ENCODE measurements around the gene EFCAB13. TPM values are rescaled to one million over a fixed set of nuclear protein-coding genes. Genes with fewer than 3 reads are reported as not detected.

EFCAB13 gene
- total RNA-seq, 1 donor from 2014 or later: 3.3 TPM

GRCh38 chr17:47299239-47299910, 24.4 kb upstream of the EFCAB13 start:
- peaks cover 10% of the 10 kb centered on the region for H3K36me3 Mint-ChIP-seq (ENCODE audit: unreplicated experiment)

GRCh38 chr17:47300718-47301117, 23.0 kb upstream of the EFCAB13 start:
- Mint-ChIP-seq H3K9me3 (ENCODE audit: unreplicated experiment) (no peaks in the 10 kb centered on the region), H3K27me3 (ENCODE audit: unreplicated experiment) (peaks cover 5% of the 10 kb centered on the region), H3K4me3 (ENCODE audit: unreplicated experiment) (no peak overlapping the region), H3K4me1 (ENCODE audit: low read depth, unreplicated experiment) (no peaks in the 10 kb centered on the region), H3K27ac (ENCODE audit: unreplicated experiment) (no peak overlapping the region), H3K36me3 (ENCODE audit: unreplicated experiment) (peaks cover 10% of the 10 kb centered on the region)
- TF ChIP-seq CTCF (IDR thresholded peaks at IDR 0.05; ENCODE audit: partially characterized antibody, unreplicated experiment): no peak
- no peak for DNase-seq

More at GRCh38 chr17:47299239-47299910, 24.4 kb upstream of the EFCAB13 start:
- no peak for DNase-seq
- Mint-ChIP-seq H3K27me3 (ENCODE audit: unreplicated experiment) (peaks cover 5% of the 10 kb centered on the region), H3K4me1 (ENCODE audit: low read depth, unreplicated experiment) (no peaks in the 10 kb centered on the region), H3K9me3 (ENCODE audit: unreplicated experiment) (no peaks in the 10 kb centered on the region), H3K4me3 (ENCODE audit: unreplicated experiment) (no peak overlapping the region), H3K27ac (ENCODE audit: unreplicated experiment) (no peak overlapping the region)
- no peak for TF ChIP-seq CTCF (IDR thresholded peaks at IDR 0.05; ENCODE audit: partially characterized antibody, unreplicated experiment)

GRCh38 chr17:47301161-47301560, 22.6 kb upstream of the EFCAB13 start:
- no peaks in the 10 kb centered on the region for H3K4me1 Mint-ChIP-seq (ENCODE audit: low read depth, unreplicated experiment)
- peaks cover 10% of the 10 kb centered on the region for H3K36me3 Mint-ChIP-seq (ENCODE audit: unreplicated experiment)
- H3K27ac Mint-ChIP-seq (ENCODE audit: unreplicated experiment): no peak overlapping the region
- no peaks in the 10 kb centered on the region for H3K9me3 Mint-ChIP-seq (ENCODE audit: unreplicated experiment)
- no peak overlapping the region for H3K4me3 Mint-ChIP-seq (ENCODE audit: unreplicated experiment)
- DNase-seq: no peak
- TF ChIP-seq CTCF (IDR thresholded peaks at IDR 0.05; ENCODE audit: partially characterized antibody, unreplicated experiment): no peak
- peaks cover 5% of the 10 kb centered on the region for H3K27me3 Mint-ChIP-seq (ENCODE audit: unreplicated experiment)

GRCh38 chr17:47301831-47302230, 21.9 kb upstream of the EFCAB13 start:
- H3K4me3 Mint-ChIP-seq (ENCODE audit: unreplicated experiment): no peak overlapping the region
- H3K27me3 Mint-ChIP-seq (ENCODE audit: unreplicated experiment): peaks cover 3% of the 10 kb centered on the region
- no peaks in the 10 kb centered on the region for H3K4me1 Mint-ChIP-seq (ENCODE audit: low read depth, unreplicated experiment)
- H3K27ac Mint-ChIP-seq (ENCODE audit: unreplicated experiment): no peak overlapping the region
- no peaks in the 10 kb centered on the region for H3K9me3 Mint-ChIP-seq (ENCODE audit: unreplicated experiment)
- TF ChIP-seq CTCF (IDR thresholded peaks at IDR 0.05; ENCODE audit: partially characterized antibody, unreplicated experiment): no peak
- peaks cover 10% of the 10 kb centered on the region for H3K36me3 Mint-ChIP-seq (ENCODE audit: unreplicated experiment)
- no peak for DNase-seq

- Mint-ChIP-seq H3K27me3 (ENCODE audit: unreplicated experiment) (peaks cover 2% of the 10 kb centered on the region), H3K4me1 (ENCODE audit: low read depth, unreplicated experiment) (no peaks in the 10 kb centered on the region), H3K9me3 (ENCODE audit: unreplicated experiment) (no peaks in the 10 kb centered on the region), H3K36me3 (ENCODE audit: unreplicated experiment) (peaks cover 10% of the 10 kb centered on the region), H3K4me3 (ENCODE audit: unreplicated experiment) (no peak overlapping the region), H3K27ac (ENCODE audit: unreplicated experiment) (no peak overlapping the region)
- DNase-seq: no peak
- no peak for TF ChIP-seq CTCF (IDR thresholded peaks at IDR 0.05; ENCODE audit: partially characterized antibody, unreplicated experiment)
These were observed 19.6 kb upstream of the EFCAB13 start for GRCh38 chr17:47304186-47304585.
